CD8-positive, alpha-beta memory T cell (primary cell): ENCODE data around the gene BGLAP. TPM values are rescaled to one million over a fixed set of nuclear protein-coding genes. Genes with fewer than 3 reads are reported as not detected.

ENCODE experiments used
- CTCF ChIA-PET: fragments of 350-600 bp; sonication (Branson Sonifier 250); formaldehyde crosslinking; loops from one replicate; lab custom pipeline; 2021; ENCODE audit warnings: antibody characterized with exemption; lab: Charles Lee
- POLR2A ChIA-PET: fragments of 350-600 bp; sonication (Branson Sonifier 250); formaldehyde crosslinking; loops from one replicate; lab custom pipeline; 2021; ENCODE audit warnings: antibody characterized with exemption; lab: Charles Lee
- DNase-seq, 5 donors: peaks; one replicate each; pipeline versions ENCODE4 v3.0.0 to v3.0.0-alpha.2; 2020 to 2022; ENCODE audit warnings: mixed read lengths in 1 of 5
- H3K27ac ChIP-seq: one replicate; pipeline ENCODE4 v1.7.0; 2013; ENCODE audit warnings: low read depth, mild to moderate bottlenecking, low read length, moderate library complexity
- H3K27me3 ChIP-seq: 2 replicates; pipeline ENCODE4 v1.7.0; 2013; ENCODE audit warnings: low read length, mild to moderate bottlenecking; ENCODE audit not compliant: insufficient read depth, poor library complexity, severe bottlenecking
- H3K36me3 ChIP-seq: 2 replicates; pipeline ENCODE4 v1.7.0; 2013; ENCODE audit warnings: mild to moderate bottlenecking, low read length, moderate library complexity; ENCODE audit not compliant: insufficient read depth
- H3K4me1 ChIP-seq: 2 replicates; pipeline ENCODE4 v1.7.0; 2013; ENCODE audit warnings: mild to moderate bottlenecking, low read length, moderate library complexity; ENCODE audit not compliant: insufficient read depth
- H3K4me3 ChIP-seq: 2 replicates; pipeline ENCODE4 v1.7.0; 2013; ENCODE audit warnings: mild to moderate bottlenecking, low read length
- H3K9me3 ChIP-seq: 2 replicates; pipeline ENCODE4 v1.7.0; 2013; ENCODE audit warnings: mild to moderate bottlenecking, low read length
- H3K27ac Mint-ChIP-seq, 8 donors: one replicate each; pipeline ENCODE4 v1.8.0; 2020 to 2021; ENCODE audit warnings: mixed read lengths in 8 of 8, mild to moderate bottlenecking in 6 of 8, inconsistent platforms in 3 of 8, moderate library complexity in 3 of 8
- H3K27me3 Mint-ChIP-seq, 2 donors: one replicate each; pipeline ENCODE4 v1.8.0; 2020 to 2021; ENCODE audit warnings: mixed read lengths in 2 of 2, mild to moderate bottlenecking in 1 of 2, moderate library complexity in 1 of 2
- H3K36me3 Mint-ChIP-seq, 3 donors: one replicate each; pipeline ENCODE4 v1.8.0; 2020 to 2021; ENCODE audit warnings: mixed read lengths in 3 of 3, inconsistent platforms in 1 of 3, mild to moderate bottlenecking in 1 of 3
- H3K4me1 Mint-ChIP-seq, 3 donors: one replicate each; pipeline ENCODE4 v1.8.0; 2020 to 2021; ENCODE audit warnings: mixed read lengths in 3 of 3, inconsistent platforms in 1 of 3, mild to moderate bottlenecking in 1 of 3
- H3K4me3 Mint-ChIP-seq, 7 donors: one replicate each; pipeline ENCODE4 v1.8.0; 2020 to 2021; ENCODE audit warnings: mixed read lengths in 7 of 7, mild to moderate bottlenecking in 6 of 7, moderate library complexity in 4 of 7, inconsistent platforms in 2 of 7
- H3K9me3 Mint-ChIP-seq, 5 donors: one replicate each; pipeline ENCODE4 v1.8.0; 2020 to 2022; ENCODE audit warnings: mixed read lengths in 5 of 5, mild to moderate bottlenecking in 3 of 5, moderate library complexity in 2 of 5, inconsistent platforms in 1 of 5
- polyA plus RNA-seq: library from polyadenylated mRNA; unstranded; fragments of 300-500 nt; fragmentation: Illumina TruSeq; gene quantifications from one replicate; pipeline ENCODE4 v1.2.3, GENCODE V29; 2021
- total RNA-seq, 2 experiments: library from RNA; stranded (reverse); gene quantifications; one replicate each; pipeline ENCODE4 v1.2.3, GENCODE V29; 2021

The BGLAP gene
- total and polyA plus RNA-seq, 3 experiments from 2014 or later: 0.97 to 1.5 TPM; not detected in 1

DNA sequence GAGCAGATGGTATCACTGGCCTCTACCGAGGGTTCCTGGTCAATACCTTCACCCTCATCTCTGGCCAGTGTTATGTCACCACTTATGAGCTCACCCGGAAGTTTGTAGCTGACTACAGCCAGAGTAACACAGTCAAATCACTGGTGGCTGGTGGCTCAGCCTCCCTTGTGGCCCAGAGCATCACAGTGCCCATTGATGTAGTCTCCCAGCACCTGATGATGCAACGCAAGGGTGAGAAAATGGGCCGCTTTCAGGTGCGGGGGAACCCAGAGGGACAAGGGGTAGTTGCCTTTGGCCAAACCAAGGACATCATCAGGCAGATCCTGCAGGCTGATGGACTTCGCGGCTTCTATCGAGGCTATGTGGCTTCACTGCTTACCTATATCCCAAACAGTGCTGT, 41.9 kb upstream of the BGLAP start:
- Mint-ChIP-seq H3K9me3 (no peaks in the 10 kb centered on the region), H3K36me3 (peaks cover 0 to 47% (median 17%) of the 10 kb centered on the region in 3 donors), H3K4me1 (peaks cover 49 to 56% (median 50%) of the 10 kb centered on the region in 3 donors), H3K4me3 (peak overlapping the region in 1 of 7 donors; percentile 19), H3K27ac (peak overlapping the region in 5 of 8 donors; percentile 32 to 90 (median 61)), H3K27me3 (no peaks in the 10 kb centered on the region)
- DNase-seq: no peak
- Histone ChIP-seq H3K4me3 (no peak overlapping the region), H3K36me3 (peaks cover 10% of the 10 kb centered on the region), H3K27me3 (no peaks in the 10 kb centered on the region), H3K27ac (no peak overlapping the region), H3K4me1 (peaks cover 26% of the 10 kb centered on the region), H3K9me3 (no peaks in the 10 kb centered on the region)
- ChIA-PET CTCF (interaction anchor here (0.8 to 1.6 kb wide), 3 partner anchors 12 to 134 kb away, joined by 3 to 4 read pairs (median 3); partner anchors contain the start of gene PMF1), POLR2A (no interaction called here)

DNA sequence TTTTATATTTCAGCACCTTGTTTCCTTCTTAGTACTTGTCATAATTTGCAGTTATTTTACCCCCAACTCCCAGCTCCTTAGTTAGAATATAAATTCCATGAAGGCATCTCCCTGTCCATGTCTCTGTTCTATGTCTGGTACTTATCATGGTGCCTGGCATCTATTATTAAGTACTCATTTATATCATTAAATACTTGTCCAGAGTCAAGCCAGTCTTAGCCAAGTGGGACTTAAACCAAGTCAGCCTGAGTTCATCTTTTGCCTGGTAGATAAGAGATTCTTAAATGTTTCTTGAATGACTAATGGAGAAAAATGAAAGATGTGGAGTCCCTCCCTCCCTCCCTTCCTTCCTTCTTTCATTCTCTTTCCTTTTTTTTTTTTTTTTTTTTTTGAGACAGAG, 38.7 kb upstream of the BGLAP start:
- POLR2A ChIA-PET: interaction anchor here (0.7 to 1.2 kb wide), 2 partner anchors 10 to 19 kb away, joined by 3 read pairs; partner anchors contain the start of gene PMF1

DNA sequence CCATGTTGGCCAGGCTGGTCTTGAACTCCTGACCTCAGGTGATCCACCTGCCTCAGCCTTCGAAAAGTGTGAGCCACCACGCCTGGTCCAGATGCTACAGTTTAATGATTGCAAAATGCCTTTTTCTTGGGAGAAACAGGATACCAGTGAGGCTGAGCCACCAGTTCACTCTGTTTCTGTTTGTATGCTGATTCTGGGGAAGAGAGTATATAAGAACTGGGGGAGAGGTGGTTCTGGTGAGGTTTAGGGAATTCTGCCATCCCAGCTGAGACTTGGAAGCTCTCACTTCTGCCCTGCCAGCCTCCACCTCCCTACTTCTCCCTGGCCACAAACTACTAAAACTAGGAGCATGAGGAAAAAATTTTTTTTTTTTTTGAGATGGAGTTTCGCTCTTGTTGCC, 37.3 kb upstream of the BGLAP start:
- Mint-ChIP-seq H3K27me3 (no peaks in the 10 kb centered on the region), H3K4me1 (peaks cover 10 to 21% (median 16%) of the 10 kb centered on the region in 3 donors), H3K27ac (peak overlapping the region in 2 of 8 donors; percentile 33 to 74), H3K9me3 (no peaks in the 10 kb centered on the region), H3K36me3 (peaks cover 0 to 51% (median 20%) of the 10 kb centered on the region in 3 donors), H3K4me3 (no peak overlapping the region)
- no peak overlapping the region for H3K4me3 ChIP-seq
- no peak for DNase-seq
- peaks cover 3% of the 10 kb centered on the region for H3K4me1 ChIP-seq
- no peak overlapping the region for H3K27ac ChIP-seq
- no peaks in the 10 kb centered on the region for H3K27me3 ChIP-seq
- no peaks in the 10 kb centered on the region for H3K9me3 ChIP-seq
- CTCF ChIA-PET: no interaction called here
- H3K36me3 ChIP-seq: peaks cover 18% of the 10 kb centered on the region
- POLR2A ChIA-PET: no interaction called here

More for the DNA sequence above, 38.7 kb upstream of the BGLAP start:
- no peak overlapping the region for H3K4me3 Mint-ChIP-seq
- CTCF ChIA-PET: no interaction called here
- peaks cover 10% of the 10 kb centered on the region for H3K36me3 ChIP-seq
- no peaks in the 10 kb centered on the region for H3K9me3 ChIP-seq
- peaks cover 23 to 35% (median 28%) of the 10 kb centered on the region in 3 donors for H3K4me1 Mint-ChIP-seq
- DNase-seq: no peak
- H3K27ac Mint-ChIP-seq: peak overlapping the region in 1 of 8 donors; percentile 68
- no peaks in the 10 kb centered on the region for H3K27me3 ChIP-seq
- no peaks in the 10 kb centered on the region for H3K27me3 Mint-ChIP-seq
- H3K36me3 Mint-ChIP-seq: peaks cover 0 to 48% (median 16%) of the 10 kb centered on the region in 3 donors
- H3K4me3 ChIP-seq: no peak overlapping the region
- H3K27ac ChIP-seq: no peak overlapping the region
- no peaks in the 10 kb centered on the region for H3K9me3 Mint-ChIP-seq
- peaks cover 13% of the 10 kb centered on the region for H3K4me1 ChIP-seq

DNA sequence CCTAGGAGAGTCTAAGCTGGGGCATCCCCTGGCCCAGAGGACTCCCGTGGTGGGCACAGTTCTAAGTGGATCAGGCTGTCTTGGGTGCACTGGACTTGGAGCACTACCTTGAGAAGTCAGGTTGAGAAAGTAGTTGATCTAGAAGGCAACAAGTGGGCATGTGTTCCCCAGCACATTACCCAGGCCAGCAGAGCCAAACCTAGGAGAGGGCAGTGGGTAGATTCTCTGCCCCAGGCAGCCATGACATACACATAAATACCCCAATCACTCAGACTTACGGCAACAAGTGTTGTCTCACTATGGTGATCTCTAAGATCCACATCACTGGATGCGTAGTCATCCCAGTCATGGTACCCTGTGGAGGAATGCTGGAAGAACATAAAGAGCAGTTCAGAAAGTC, 30.7 kb upstream of the BGLAP start:
- POLR2A ChIA-PET: interaction anchor here (2.2 to 2.7 kb wide), 2 partner anchors 18 to 71 kb away, joined by 25 to 34 read pairs; partner anchors contain the start of genes SLC25A44 and SMG5
- CTCF ChIA-PET: no interaction called here
- Mint-ChIP-seq H3K4me3 (peak overlapping the region in 3 of 7 donors; percentile 43 to 75 (median 48)), H3K9me3 (no peaks in the 10 kb centered on the region), H3K27me3 (no peaks in the 10 kb centered on the region), H3K4me1 (peaks cover 26 to 36% (median 34%) of the 10 kb centered on the region in 3 donors), H3K27ac (peak overlapping the region in 5 of 8 donors; percentile 47 to 99 (median 66)), H3K36me3 (peaks cover 0 to 61% (median 13%) of the 10 kb centered on the region in 3 donors)
- no peak overlapping the region for H3K4me3 ChIP-seq
- no peaks in the 10 kb centered on the region for H3K9me3 ChIP-seq
- H3K27me3 ChIP-seq: no peaks in the 10 kb centered on the region
- H3K36me3 ChIP-seq: peaks cover 17% of the 10 kb centered on the region
- no peak overlapping the region for H3K27ac ChIP-seq
- peaks cover 24% of the 10 kb centered on the region for H3K4me1 ChIP-seq
- no peak for DNase-seq

DNA sequence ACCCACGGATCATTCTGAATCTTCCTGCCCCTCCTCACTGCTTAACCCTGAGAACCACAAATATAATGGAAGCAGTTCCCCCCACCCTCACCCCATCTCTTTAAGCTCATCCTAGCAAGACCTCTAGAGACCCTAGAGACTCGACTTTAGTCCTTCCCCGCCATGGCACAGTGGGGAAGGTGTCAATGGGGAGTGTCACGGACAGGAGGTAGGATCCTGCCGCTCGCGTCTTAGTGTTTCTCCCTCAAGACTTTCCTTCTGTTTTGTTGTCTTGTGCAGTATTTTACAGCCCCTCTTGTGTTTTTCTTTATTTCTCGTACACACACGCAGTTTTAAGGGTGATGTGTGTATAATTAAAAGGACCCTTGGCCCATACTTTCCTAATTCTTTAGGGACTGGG, 29.9 kb upstream of the BGLAP start:
- H3K9me3 Mint-ChIP-seq: no peaks in the 10 kb centered on the region
- H3K36me3 Mint-ChIP-seq: peaks cover 0 to 57% (median 13%) of the 10 kb centered on the region in 3 donors
- H3K27me3 ChIP-seq: no peaks in the 10 kb centered on the region
- peak overlapping the region; percentile 78 for H3K4me3 ChIP-seq
- peak overlapping the region; percentile 93 for H3K27ac ChIP-seq
- peaks cover 26 to 38% (median 36%) of the 10 kb centered on the region in 3 donors for H3K4me1 Mint-ChIP-seq
- H3K27ac Mint-ChIP-seq: peak overlapping the region; percentile 98 to 100 (median 99)
- no peaks in the 10 kb centered on the region for H3K9me3 ChIP-seq
- H3K36me3 ChIP-seq: peaks cover 17% of the 10 kb centered on the region
- ChIA-PET CTCF (interaction anchor here (0.8 to 3.1 kb wide), 10 partner anchors 12 to 116 kb away, joined by 3 to 27 read pairs (median 4); partner anchors contain the start of gene SLC25A44), POLR2A (interaction anchor here (0.9 to 2.7 kb wide), 9 partner anchors 9 to 97 kb away, joined by 3 to 34 read pairs (median 4); partner anchors contain the start of genes LMNA, SLC25A44 and SMG5)
- H3K27me3 Mint-ChIP-seq: no peaks in the 10 kb centered on the region
- peaks cover 24% of the 10 kb centered on the region for H3K4me1 ChIP-seq
- no peak for DNase-seq
- peak overlapping the region; percentile 90 to 99 (median 97) for H3K4me3 Mint-ChIP-seq

DNA sequence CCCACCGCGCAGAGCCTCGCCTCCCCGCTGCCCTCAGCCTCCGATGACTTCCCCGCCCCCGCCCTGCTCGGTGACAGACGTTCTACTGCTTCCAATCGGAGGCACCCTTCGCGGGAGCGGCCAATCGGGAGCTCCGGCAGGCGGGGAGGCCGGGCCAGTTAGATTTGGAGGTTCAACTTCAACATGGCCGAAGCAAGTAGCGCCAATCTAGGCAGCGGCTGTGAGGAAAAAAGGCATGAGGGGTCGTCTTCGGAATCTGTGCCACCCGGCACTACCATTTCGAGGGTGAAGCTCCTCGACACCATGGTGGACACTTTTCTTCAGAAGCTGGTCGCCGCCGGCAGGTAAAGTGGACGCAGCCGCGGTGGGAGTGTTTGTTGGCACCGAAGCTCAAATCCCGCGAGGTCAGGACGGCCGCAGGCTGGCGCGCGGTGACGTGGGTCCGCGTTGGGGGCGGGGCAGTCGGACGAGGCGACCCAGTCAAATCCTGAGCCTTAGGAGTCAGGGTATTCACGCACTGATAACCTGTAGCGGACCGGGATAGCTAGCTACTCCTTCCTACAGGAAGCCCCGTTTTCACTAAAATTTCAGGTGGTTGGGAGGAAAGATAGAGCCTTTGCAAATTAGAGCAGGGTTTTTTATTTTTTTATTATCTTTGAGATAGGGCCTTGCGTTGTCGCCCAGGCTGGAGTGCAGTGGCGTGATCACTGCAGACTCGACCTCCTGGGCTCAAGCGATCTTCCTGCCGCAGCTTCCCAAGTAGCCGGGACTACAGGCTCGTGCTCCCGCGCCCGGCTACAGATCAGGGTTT, 28.9 kb upstream of the BGLAP start, which contains the start of gene PMF1:
Gene PMF1, plus strand, starts transcription at position 175 of the 811 bp plus-strand sequence. Its CDS starts 9 bp downstream, at position 184.
- Histone ChIP-seq H3K27ac (peak within 1 kb of the TSS; percentile 93), H3K36me3 (peaks cover 17% of the 10 kb centered on the region), H3K9me3 (no peaks in the 10 kb centered on the region), H3K4me3 (peak within 1 kb of the TSS; percentile 78), H3K27me3 (no peaks in the 10 kb centered on the region), H3K4me1 (peaks cover 33% of the 10 kb centered on the region)
- DNase-seq: peak; percentile 93 to 97 (median 94)
- no peaks in the 10 kb centered on the region for H3K9me3 Mint-ChIP-seq
- peak within 1 kb of the TSS; percentile 98 to 100 (median 99) for H3K27ac Mint-ChIP-seq
- peaks cover 0 to 53% (median 10%) of the 10 kb centered on the region in 3 donors for H3K36me3 Mint-ChIP-seq
- H3K27me3 Mint-ChIP-seq: no peaks in the 10 kb centered on the region
- H3K4me3 Mint-ChIP-seq: peak within 1 kb of the TSS; percentile 90 to 99 (median 97)
- POLR2A ChIA-PET: interaction anchor here (0.8 to 2.7 kb wide), 13 partner anchors 10 to 130 kb away, joined by 3 to 34 read pairs (median 4); partner anchors contain the start of genes LMNA, MEX3A, SLC25A44 and SMG5
- CTCF ChIA-PET: interaction anchor here (0.5 to 3.1 kb wide), 13 partner anchors 11 to 1166 kb away, joined by 3 to 27 read pairs (median 4); partner anchors contain the start of gene SLC25A44
- peaks cover 31 to 47% (median 43%) of the 10 kb centered on the region in 3 donors for H3K4me1 Mint-ChIP-seq

DNA sequence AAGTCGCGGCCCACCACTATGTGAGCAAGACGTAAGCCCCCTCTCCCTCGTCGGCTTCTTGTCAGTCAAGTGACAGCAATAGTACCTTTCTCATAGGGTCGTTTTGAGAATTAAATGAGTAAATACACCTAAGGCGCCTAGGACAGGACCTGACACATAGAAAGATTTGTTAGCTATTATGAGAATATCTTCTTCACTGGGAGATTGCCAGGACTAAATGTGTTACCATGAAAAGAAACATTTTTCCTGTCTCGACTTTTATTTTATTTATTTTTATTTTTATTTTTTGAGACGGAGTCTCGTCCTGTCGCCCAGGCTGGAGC, 28.4 kb upstream of the BGLAP start:
- CTCF ChIA-PET: interaction anchor here (1.2 to 3.1 kb wide), 9 partner anchors 11 to 123 kb away, joined by 3 to 27 read pairs (median 6); partner anchors contain the start of gene SLC25A44
- Mint-ChIP-seq H3K4me3 (peak overlapping the region; percentile 90 to 99 (median 97)), H3K36me3 (peaks cover 0 to 52% (median 7%) of the 10 kb centered on the region in 3 donors), H3K27me3 (no peaks in the 10 kb centered on the region), H3K9me3 (no peaks in the 10 kb centered on the region), H3K27ac (peak overlapping the region; percentile 98 to 100 (median 99)), H3K4me1 (peaks cover 35 to 51% (median 47%) of the 10 kb centered on the region in 3 donors)
- no peaks in the 10 kb centered on the region for H3K27me3 ChIP-seq
- peaks cover 14% of the 10 kb centered on the region for H3K36me3 ChIP-seq
- H3K4me1 ChIP-seq: peaks cover 37% of the 10 kb centered on the region
- H3K9me3 ChIP-seq: no peaks in the 10 kb centered on the region
- POLR2A ChIA-PET: interaction anchor here (0.8 to 2.7 kb wide), 7 partner anchors 10 to 131 kb away, joined by 3 to 34 read pairs (median 7); partner anchors contain the start of genes MEX3A, SLC25A44 and SMG5
- H3K4me3 ChIP-seq: peak overlapping the region; percentile 78
- DNase-seq: no peak
- H3K27ac ChIP-seq: peak overlapping the region; percentile 93
